Gastroesophageal sphincter (tissue), 3 donors: ENCODE measurements around the gene TMCO6.

Experiments used
- CTCF ChIP-seq, 4 experiments: fragments of 200-600 bp in 2 of 4; fragments of 450-650 bp in 2 of 4; sonication (generic) in 1 of 4; IDR thresholded peaks; one replicate each; pipeline ENCODE4 v1.5.1; 2017 to 2019; ENCODE audit warnings: antibody characterized with exemption in 4 of 4, mild to moderate bottlenecking in 2 of 4, moderate library complexity in 2 of 4
- EP300 ChIP-seq: sonication (generic); formaldehyde crosslinking; IDR thresholded peaks from one replicate; pipeline ENCODE4 v1.6.1; 2017; ENCODE audit warnings: antibody characterized with exemption, mild to moderate bottlenecking
- POLR2A ChIP-seq, 2 donors: fragments of 450-650 bp; IDR thresholded peaks; one replicate each; pipeline ENCODE4 v1.6.1; 2017; ENCODE audit warnings: antibody characterized with exemption in 2 of 2, mild to moderate bottlenecking in 2 of 2, moderate library complexity in 1 of 2
- POLR2AphosphoS5 ChIP-seq: sonication (generic); formaldehyde crosslinking; IDR thresholded peaks from one replicate; pipeline ENCODE4 v1.6.1; 2017; ENCODE audit warnings: antibody characterized with exemption

- TF ChIP-seq POLR2A (IDR thresholded peaks at IDR 0.05), result no peak
- TF ChIP-seq CTCF (IDR thresholded peaks at IDR 0.05), result no peak
- no peak for TF ChIP-seq EP300
- TF ChIP-seq POLR2AphosphoS5, result no peak
Measured at GRCh38 chr5:140634103-140634502, 5.1 kb upstream of the TMCO6 start.
